ENCODE measurements around the gene FILIP1.

GRCh38 chr6:75285283-75285639 lies 208.3 kb downstream of the FILIP1 start:
- TF ChIP-seq SUZ12 (IDR thresholded peaks at IDR 0.05; ENCODE audit: extremely low read depth, insufficient read depth, insufficient read length) = no peak
- no peak for TF ChIP-seq YY1 (IDR thresholded peaks at IDR 0.05; ENCODE audit: insufficient read depth, insufficient read length)
